ENCODE data around the gene FAM111B.
"Not testable (repeated sequence)": the region's sequence is repeated elsewhere in the genome, so short reads cannot be mapped to it uniquely, and the experiment has no call there.

FAM111B gene

GRCh38 chr11:59097938-59098337 is 9.1 kb upstream of the FAM111B start:
- not testable (repeated sequence) for DNase-seq

GRCh38 chr11:59102259-59102765 is 4.7 kb upstream of the FAM111B start:
- peak; percentile 75 to 83 (median 81) for DNase-seq

GRCh38 chr11:59107721-59108120 is 684 bp downstream of the FAM111B start:
- not testable (repeated sequence) for DNase-seq

- DNase-seq = no peak
Observed at GRCh38 chr11:59112494-59112893, 5.5 kb downstream of the FAM111B start.

- no peak for DNase-seq
Observed at GRCh38 chr11:59114344-59114743, 7.3 kb downstream of the FAM111B start.

- DNase-seq = no peak
Observed at GRCh38 chr11:59115553-59115952, 8.5 kb downstream of the FAM111B start.

- DNase-seq = no peak
Observed at GRCh38 chr11:59117774-59118173, 10.7 kb downstream of the FAM111B start.

- DNase-seq = no peak
Observed at GRCh38 chr11:59119826-59120225, 12.8 kb downstream of the FAM111B start.

GRCh38 chr11:59135648-59136461 is 28.8 kb downstream of the FAM111B start:
- DNase-seq = peak; percentile 80 to 89 (median 85)

GRCh38 chr11:59136551-59136950 is 29.5 kb downstream of the FAM111B start:
- DNase-seq = not testable (repeated sequence)

GRCh38 chr11:59137190-59137589 is 30.2 kb downstream of the FAM111B start:
- no peak for DNase-seq

GRCh38 chr11:59138643-59139042 is 31.6 kb downstream of the FAM111B start:
- DNase-seq = no peak

GRCh38 chr11:59141191-59141590 is 34.2 kb downstream of the FAM111B start:
- DNase-seq = no peak

- DNase-seq = no peak
Observed at GRCh38 chr11:59141673-59142460, 34.8 kb downstream of the FAM111B start.

GRCh38 chr11:59142530-59143507 is 35.8 kb downstream of the FAM111B start, which contains the start of gene FAM111A:
Gene FAM111A (plus strand): TSS chr11:59142856. CDS start chr11:59148873, 6,017 bp downstream.
- DNase-seq = peak; percentile 93 to 94 (median 94)

GRCh38 chr11:59144096-59144495 is 37.1 kb downstream of the FAM111B start:
- no peak for DNase-seq

GRCh38 chr11:59144579-59145345 is 37.7 kb downstream of the FAM111B start:
- DNase-seq = peak; percentile 84 to 88 (median 87)

GRCh38 chr11:59145534-59145933 is 38.5 kb downstream of the FAM111B start:
- peak; percentile 79 to 95 (median 95) for DNase-seq

- DNase-seq = no peak
Observed at GRCh38 chr11:59151761-59152160, 44.7 kb downstream of the FAM111B start.

GRCh38 chr11:59152312-59152951 is 45.4 kb downstream of the FAM111B start:
- DNase-seq = peak; percentile 43 to 62 (median 52)

- DNase-seq = no peak
Observed at GRCh38 chr11:59154610-59155009, 47.6 kb downstream of the FAM111B start.
